NB4 (cell line): ENCODE measurements around the gene GALNT17.

Experiments used
- DNase-seq: peaks from one replicate; pipeline ENCODE4 v3.0.0; 2010; ENCODE audit warnings: low read depth
- H3K4me3 ChIP-seq: one replicate; pipeline ENCODE4 v1.5.1; 2011; ENCODE audit warnings: mild to moderate bottlenecking, low read depth, low read length, moderate library complexity
- CTCF ChIP-seq: IDR thresholded peaks from one replicate; pipeline ENCODE4 v1.5.1; 2012; ENCODE audit warnings: low read depth, low read length
- MAX ChIP-seq: IDR thresholded peaks from 2 replicates; pipeline ENCODE4 v1.6.1; 2011; ENCODE audit warnings: low read depth, low read length
- MYC ChIP-seq: IDR thresholded peaks from 2 replicates; pipeline ENCODE4 v1.6.1; 2011; ENCODE audit warnings: low read depth, low read length
- POLR2A ChIP-seq: IDR thresholded peaks from 2 replicates; pipeline ENCODE4 v1.6.1; 2011; ENCODE audit warnings: mild to moderate bottlenecking; ENCODE audit not compliant: insufficient read length; ENCODE audit errors: extremely low read depth

The GALNT17 gene

GRCh38 chr7:71708710-71709109 lies 576.8 kb downstream of the GALNT17 start:
- no peak overlapping the region for H3K4me3 ChIP-seq
- TF ChIP-seq MYC (no peak), POLR2A (no peak), CTCF (no peak), MAX (no peak)
- no peak for DNase-seq

- H3K4me3 ChIP-seq, result no peak overlapping the region
- DNase-seq, result no peak
- TF ChIP-seq MAX (no peak), CTCF (no peak), MYC (no peak), POLR2A (no peak)
Observed at GRCh38 chr7:71710442-71710841, 578.5 kb downstream of the GALNT17 start.

GRCh38 chr7:71712653-71713180 lies 580.8 kb downstream of the GALNT17 start:
- H3K4me3 ChIP-seq, result no peak overlapping the region
- TF ChIP-seq POLR2A (no peak), MYC (no peak), MAX (no peak), CTCF (no peak)
- no peak for DNase-seq

GRCh38 chr7:71716690-71717089 lies 584.7 kb downstream of the GALNT17 start:
- no peak overlapping the region for H3K4me3 ChIP-seq
- DNase-seq, result no peak
- TF ChIP-seq MYC (no peak), CTCF (no peak), MAX (no peak), POLR2A (no peak)

GRCh38 chr7:71718563-71718962 lies 586.6 kb downstream of the GALNT17 start:
- TF ChIP-seq CTCF, result no peak
- no peak for TF ChIP-seq MYC
- TF ChIP-seq MAX, result no peak
- no peak overlapping the region for H3K4me3 ChIP-seq
- no peak for DNase-seq

GRCh38 chr7:71721742-71722141 lies 589.8 kb downstream of the GALNT17 start:
- no peak for DNase-seq

More at GRCh38 chr7:71721742-71722141, 589.8 kb downstream of the GALNT17 start:
- H3K4me3 ChIP-seq, result no peak overlapping the region
- no peak for TF ChIP-seq MAX
- TF ChIP-seq MYC, result no peak
- no peak for TF ChIP-seq CTCF
- no peak for TF ChIP-seq POLR2A
